GM10266 (cell line): ENCODE data around the gene ADAMTS13.

ENCODE experiments used
- DNase-seq: peaks from one replicate; pipeline ENCODE4 v3.0.0; 2012; ENCODE audit errors: extremely low spot score
- TF ChIP-seq, protein P1 (sequence below): IDR thresholded peaks from 2 replicates; pipeline ENCODE4 v1.5.1; 2012; ENCODE audit warnings: mild to moderate bottlenecking, low read depth; ENCODE audit not compliant: control insufficient read depth, insufficient read depth; ENCODE audit errors: missing control alignments

Gene ADAMTS13

DNA sequence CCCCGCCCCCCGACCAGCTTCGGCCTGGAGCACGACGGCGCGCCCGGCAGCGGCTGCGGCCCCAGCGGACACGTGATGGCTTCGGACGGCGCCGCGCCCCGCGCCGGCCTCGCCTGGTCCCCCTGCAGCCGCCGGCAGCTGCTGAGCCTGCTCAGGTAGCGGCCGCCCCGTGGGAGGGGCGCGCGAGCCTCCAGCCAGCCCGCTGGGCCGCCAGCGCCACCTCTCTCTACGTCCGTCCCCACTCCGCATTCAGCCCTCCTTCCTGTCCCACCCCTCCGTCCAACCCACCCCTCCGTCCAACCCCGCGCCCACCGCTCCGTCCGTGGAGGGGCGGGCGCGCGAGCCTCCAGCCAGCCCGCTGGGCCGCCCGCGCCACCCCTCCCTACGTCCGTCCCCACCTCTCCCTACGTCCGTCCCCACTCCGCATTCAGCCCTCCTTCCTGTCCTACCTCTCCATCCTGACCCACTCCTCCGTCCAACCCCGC lies 6.5 kb downstream of the ADAMTS13 start:
- DNase-seq: peak; percentile 89
- TF ChIP-seq, protein P1, sequence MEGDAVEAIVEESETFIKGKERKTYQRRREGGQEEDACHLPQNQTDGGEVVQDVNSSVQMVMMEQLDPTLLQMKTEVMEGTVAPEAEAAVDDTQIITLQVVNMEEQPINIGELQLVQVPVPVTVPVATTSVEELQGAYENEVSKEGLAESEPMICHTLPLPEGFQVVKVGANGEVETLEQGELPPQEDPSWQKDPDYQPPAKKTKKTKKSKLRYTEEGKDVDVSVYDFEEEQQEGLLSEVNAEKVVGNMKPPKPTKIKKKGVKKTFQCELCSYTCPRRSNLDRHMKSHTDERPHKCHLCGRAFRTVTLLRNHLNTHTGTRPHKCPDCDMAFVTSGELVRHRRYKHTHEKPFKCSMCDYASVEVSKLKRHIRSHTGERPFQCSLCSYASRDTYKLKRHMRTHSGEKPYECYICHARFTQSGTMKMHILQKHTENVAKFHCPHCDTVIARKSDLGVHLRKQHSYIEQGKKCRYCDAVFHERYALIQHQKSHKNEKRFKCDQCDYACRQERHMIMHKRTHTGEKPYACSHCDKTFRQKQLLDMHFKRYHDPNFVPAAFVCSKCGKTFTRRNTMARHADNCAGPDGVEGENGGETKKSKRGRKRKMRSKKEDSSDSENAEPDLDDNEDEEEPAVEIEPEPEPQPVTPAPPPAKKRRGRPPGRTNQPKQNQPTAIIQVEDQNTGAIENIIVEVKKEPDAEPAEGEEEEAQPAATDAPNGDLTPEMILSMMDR: no peak

DNA sequence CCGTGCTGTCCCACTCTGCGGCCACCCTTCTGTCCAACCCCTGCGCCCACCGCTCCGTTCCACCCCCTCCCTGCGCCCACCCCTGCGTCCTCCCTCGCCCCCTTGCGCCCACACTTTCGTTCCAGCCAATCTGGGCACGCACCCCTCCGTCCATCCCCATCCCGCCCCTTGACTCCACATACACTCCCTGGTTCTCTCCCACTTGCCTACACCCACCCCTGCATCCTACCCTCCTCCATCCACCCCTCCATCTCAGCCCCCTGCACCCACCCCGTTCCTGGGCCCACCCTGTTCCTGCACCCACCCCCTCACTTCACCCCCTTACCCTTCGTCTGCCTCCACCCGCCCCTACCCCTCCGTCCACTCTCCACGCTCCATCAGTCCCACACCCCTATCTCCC lies 7.0 kb downstream of the ADAMTS13 start:
- TF ChIP-seq, protein P1: no peak
- no peak for DNase-seq

DNA sequence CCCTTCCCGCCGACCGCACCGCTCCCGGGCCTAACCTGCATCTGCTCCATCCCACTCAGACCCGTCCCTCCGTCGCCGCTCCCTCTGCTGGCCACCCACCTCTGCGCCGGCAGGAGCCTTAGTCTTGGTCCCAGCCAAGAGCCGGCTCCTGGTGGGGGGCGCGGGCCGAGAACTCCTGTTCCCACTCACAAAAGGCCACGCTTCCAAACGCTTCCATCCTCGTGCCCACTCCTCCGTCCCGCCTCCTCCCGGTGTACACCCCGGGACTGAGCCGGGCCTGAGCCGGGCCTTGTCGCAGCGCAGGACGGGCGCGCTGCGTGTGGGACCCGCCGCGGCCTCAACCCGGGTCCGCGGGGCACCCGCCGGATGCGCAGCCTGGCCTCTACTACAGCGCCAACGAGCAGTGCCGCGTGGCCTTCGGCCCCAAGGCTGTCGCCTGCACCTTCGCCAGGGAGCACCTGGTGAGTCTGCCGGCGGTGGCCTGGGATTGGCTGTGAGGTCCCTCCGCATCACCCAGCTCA lies 7.5 kb downstream of the ADAMTS13 start:
- TF ChIP-seq, protein P1: peak; percentile 44
- DNase-seq: peak; percentile 83

DNA sequence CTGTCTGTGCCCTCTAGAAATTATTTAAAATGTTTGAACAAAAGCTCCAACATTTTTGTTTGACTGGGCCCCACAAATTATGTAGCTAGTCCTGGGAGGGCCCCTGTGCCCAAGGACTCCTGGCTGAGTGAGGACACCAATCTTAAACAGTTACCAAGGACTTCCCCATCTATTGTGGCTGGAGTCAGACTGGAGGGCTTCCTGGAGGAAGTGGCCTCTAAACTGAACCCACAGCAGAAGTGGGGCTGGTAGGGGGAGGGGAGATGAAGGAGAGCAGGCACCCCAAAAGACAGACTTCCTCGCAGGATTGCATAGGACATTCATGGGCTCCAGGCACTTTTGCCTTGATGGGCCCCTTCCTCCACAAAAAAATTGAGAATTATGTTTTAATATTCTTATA lies 8.1 kb downstream of the ADAMTS13 start:
- no peak for DNase-seq
- TF ChIP-seq, protein P1: no peak

DNA sequence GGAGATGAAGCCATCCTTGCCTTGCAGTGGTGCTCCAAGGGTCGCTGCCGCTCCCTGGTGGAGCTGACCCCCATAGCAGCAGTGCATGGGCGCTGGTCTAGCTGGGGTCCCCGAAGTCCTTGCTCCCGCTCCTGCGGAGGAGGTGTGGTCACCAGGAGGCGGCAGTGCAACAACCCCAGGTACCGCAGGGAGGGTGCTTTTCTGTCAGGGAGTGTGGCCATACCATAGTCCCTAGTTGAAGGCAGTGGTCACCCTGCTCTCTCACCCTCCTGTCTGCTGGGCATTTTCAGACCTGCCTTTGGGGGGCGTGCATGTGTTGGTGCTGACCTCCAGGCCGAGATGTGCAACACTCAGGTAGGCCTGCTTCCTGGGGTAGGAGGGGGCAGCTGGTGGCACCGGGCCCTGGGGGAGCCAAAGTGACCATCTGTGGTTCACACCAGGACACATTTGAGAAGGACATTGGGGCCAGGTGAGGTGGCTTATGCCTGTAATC lies 11.2 kb downstream of the ADAMTS13 start:
- no peak for DNase-seq

DNA sequence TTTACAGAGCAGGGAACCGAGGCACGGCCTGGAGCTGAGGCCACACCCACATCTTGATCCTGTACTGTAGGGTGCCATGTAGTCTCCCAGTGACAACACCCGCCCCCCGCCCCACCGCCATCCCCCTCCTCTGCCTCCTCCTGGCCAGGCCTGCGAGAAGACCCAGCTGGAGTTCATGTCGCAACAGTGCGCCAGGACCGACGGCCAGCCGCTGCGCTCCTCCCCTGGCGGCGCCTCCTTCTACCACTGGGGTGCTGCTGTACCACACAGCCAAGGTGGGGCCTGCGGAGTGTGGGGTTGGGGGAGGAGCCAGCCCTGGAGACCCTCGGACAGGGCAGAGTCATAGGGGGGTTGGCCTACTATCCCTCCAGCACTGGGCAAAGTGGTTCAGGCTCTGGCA lies 14.5 kb downstream of the ADAMTS13 start:
- TF ChIP-seq, protein P1: no peak
- DNase-seq: no peak

More for the DNA sequence above, 11.2 kb downstream of the ADAMTS13 start:
- TF ChIP-seq, protein P1: peak; percentile 27

DNA sequence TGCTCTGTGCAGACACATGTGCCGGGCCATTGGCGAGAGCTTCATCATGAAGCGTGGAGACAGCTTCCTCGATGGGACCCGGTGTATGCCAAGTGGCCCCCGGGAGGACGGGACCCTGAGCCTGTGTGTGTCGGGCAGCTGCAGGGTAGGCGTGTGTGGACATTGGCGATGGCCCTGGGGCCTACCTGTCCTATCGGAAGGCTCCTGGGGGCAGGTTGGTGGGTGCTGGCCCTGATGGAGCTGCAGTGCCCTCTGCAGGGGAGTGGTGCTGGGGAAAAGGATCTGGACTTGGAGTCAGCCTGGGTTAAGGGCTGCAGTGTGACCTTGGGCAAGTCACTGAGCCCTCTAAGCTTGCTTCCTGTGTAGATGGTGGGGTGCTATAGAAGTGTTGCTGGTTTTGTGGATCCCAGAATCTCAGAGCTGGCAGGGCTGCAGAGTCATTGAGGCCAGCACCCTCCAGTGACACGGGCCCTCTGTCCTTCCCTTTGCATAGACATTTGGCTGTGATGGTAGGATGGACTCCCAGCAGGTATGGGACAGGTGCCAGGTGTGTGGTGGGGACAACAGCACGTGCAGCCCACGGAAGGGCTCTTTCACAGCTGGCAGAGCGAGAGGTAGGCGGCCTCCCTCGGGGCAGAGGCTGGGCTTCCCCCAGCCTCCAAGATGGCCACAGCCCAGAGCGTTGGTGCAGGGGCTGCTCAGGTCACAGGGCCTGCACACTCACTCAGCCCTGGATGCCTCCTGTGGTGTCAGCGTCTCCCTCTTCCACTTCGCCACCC lies 15.8 kb downstream of the ADAMTS13 start:
- TF ChIP-seq, protein P1: peak; percentile 44
- no peak for DNase-seq
